Germinal center (tissue), 1 donor: ENCODE data around the gene RXRA.

ENCODE experiments used
- DNase-seq: peaks from one replicate; pipeline ENCODE4 v3.0.0; 2012; ENCODE audit warnings: mixed read lengths, low spot score

The RXRA gene

GRCh38 chr9:134403292-134403681 is 77.0 kb downstream of the RXRA start:
- DNase-seq: no peak

GRCh38 chr9:134403682-134404301 is 77.5 kb downstream of the RXRA start:
- DNase-seq: peak; percentile 36

- no peak for DNase-seq
Measured at GRCh38 chr9:134404376-134405358, 78.4 kb downstream of the RXRA start.

GRCh38 chr9:134405527-134405926 is 79.3 kb downstream of the RXRA start:
- peak; percentile 46 for DNase-seq

- DNase-seq: no peak
Measured at GRCh38 chr9:134406366-134407120, 80.3 kb downstream of the RXRA start.

- DNase-seq: peak; percentile 90
Measured at GRCh38 chr9:134407121-134407779, 81.0 kb downstream of the RXRA start.

- no peak for DNase-seq
Measured at GRCh38 chr9:134408389-134408788, 82.1 kb downstream of the RXRA start.

- no peak for DNase-seq
Measured at GRCh38 chr9:134408939-134409737, 82.9 kb downstream of the RXRA start.

GRCh38 chr9:134410071-134410834 is 84.0 kb downstream of the RXRA start:
- DNase-seq: no peak

- DNase-seq: no peak
Measured at GRCh38 chr9:134410835-134411217, 84.6 kb downstream of the RXRA start.

GRCh38 chr9:134411440-134412297 is 85.4 kb downstream of the RXRA start:
- DNase-seq: no peak

- no peak for DNase-seq
Measured at GRCh38 chr9:134412298-134412711, 86.0 kb downstream of the RXRA start.

- DNase-seq: no peak
Measured at GRCh38 chr9:134413112-134413715, 87.0 kb downstream of the RXRA start.

GRCh38 chr9:134413890-134414623 is 87.8 kb downstream of the RXRA start:
- DNase-seq: no peak

- no peak for DNase-seq
Measured at GRCh38 chr9:134414900-134415425, 88.7 kb downstream of the RXRA start.

GRCh38 chr9:134416385-134417015 is 90.2 kb downstream of the RXRA start:
- DNase-seq: no peak

- DNase-seq: no peak
Measured at GRCh38 chr9:134418354-134418753, 92.1 kb downstream of the RXRA start.
